GM12875 (cell line): Measurements from ENCODE around the gene ITPRIP.

Source experiments
- H3K4me3 ChIP-seq: one replicate; pipeline ENCODE4 v1.5.1; 2011; ENCODE audit warnings: low read depth, low read length, control low read depth
- CTCF ChIP-seq: IDR thresholded peaks from 2 replicates; pipeline ENCODE4 v1.5.1; 2011; ENCODE audit warnings: low read depth, mild to moderate bottlenecking, control low read depth, inconsistent platforms, low read length, moderate library complexity, borderline replicate concordance; ENCODE audit not compliant: insufficient read depth

The ITPRIP gene

GRCh38 chr10:104300736-104301292 is 37.5 kb downstream of the ITPRIP start:
- TF ChIP-seq CTCF, result no peak

GRCh38 chr10:104300002-104300735 is 38.1 kb downstream of the ITPRIP start:
- no peak overlapping the region for H3K4me3 ChIP-seq
- TF ChIP-seq CTCF, result no peak

More at GRCh38 chr10:104300736-104301292, 37.5 kb downstream of the ITPRIP start:
- no peak overlapping the region for H3K4me3 ChIP-seq

- TF ChIP-seq CTCF, result no peak
- no peak overlapping the region for H3K4me3 ChIP-seq
Measured at GRCh38 chr10:104299031-104299904, 39.0 kb downstream of the ITPRIP start.

- peak; percentile 54; the same call in 1 of the 2 replicates for TF ChIP-seq CTCF
- H3K4me3 ChIP-seq, result no peak overlapping the region
Measured at GRCh38 chr10:104297697-104298660, 40.3 kb downstream of the ITPRIP start.

GRCh38 chr10:104296687-104297436 is 41.4 kb downstream of the ITPRIP start:
- H3K4me3 ChIP-seq, result no peak overlapping the region
- TF ChIP-seq CTCF, result no peak
